Activated CD4-positive, alpha-beta memory T cell treated with anti-CD3 and anti-CD28 coated beads, Interleukin-2, amount 10 ng/mL, durations not matched to agents 7 days and 5 days (primary cell): ENCODE results near the gene GPC3. TPM values are rescaled to one million over a fixed set of nuclear protein-coding genes. Genes with fewer than 3 reads are reported as not detected.
"Not testable (repeated sequence)": the region's sequence is repeated elsewhere in the genome, so short reads cannot be mapped to it uniquely, and the experiment has no call there.

ENCODE experiments used
- CTCF ChIA-PET: fragments of 350-600 bp; sonication (Branson Sonifier 250); formaldehyde crosslinking; loops from one replicate; lab custom pipeline; 2021; ENCODE audit warnings: antibody characterized with exemption, inconsistent platforms; lab: Charles Lee
- POLR2A ChIA-PET: fragments of 350-600 bp; sonication (Branson Sonifier 250); formaldehyde crosslinking; loops from one replicate; lab custom pipeline; 2021; ENCODE audit warnings: antibody characterized with exemption; lab: Charles Lee
- DNase-seq: peaks from one replicate; pipeline ENCODE4 v3.0.0-alpha.2; 2020
- H3K27ac Mint-ChIP-seq: one replicate; pipeline ENCODE4 v1.8.0; 2021; ENCODE audit warnings: mild to moderate bottlenecking, mixed read lengths
- H3K27me3 Mint-ChIP-seq: one replicate; pipeline ENCODE4 v1.8.0; 2021; ENCODE audit warnings: mixed read lengths
- H3K36me3 Mint-ChIP-seq: one replicate; pipeline ENCODE4 v1.8.0; 2021; ENCODE audit warnings: low read depth, mixed read lengths
- H3K4me1 Mint-ChIP-seq: one replicate; pipeline ENCODE4 v1.8.0; 2021; ENCODE audit warnings: mixed read lengths
- H3K4me3 Mint-ChIP-seq: one replicate; pipeline ENCODE4 v1.8.0; 2021; ENCODE audit warnings: mild to moderate bottlenecking, mixed read lengths
- H3K9me3 Mint-ChIP-seq: one replicate; pipeline ENCODE4 v1.8.0; 2021; ENCODE audit warnings: mixed read lengths
- total RNA-seq, 2 experiments: library from RNA; stranded (reverse); gene quantifications; one replicate each; pipeline ENCODE4 v1.2.3, GENCODE V29; 2021

The GPC3 gene
- total RNA-seq, 2 experiments from 2014 or later, result 0.08 to 0.13 TPM

DNA sequence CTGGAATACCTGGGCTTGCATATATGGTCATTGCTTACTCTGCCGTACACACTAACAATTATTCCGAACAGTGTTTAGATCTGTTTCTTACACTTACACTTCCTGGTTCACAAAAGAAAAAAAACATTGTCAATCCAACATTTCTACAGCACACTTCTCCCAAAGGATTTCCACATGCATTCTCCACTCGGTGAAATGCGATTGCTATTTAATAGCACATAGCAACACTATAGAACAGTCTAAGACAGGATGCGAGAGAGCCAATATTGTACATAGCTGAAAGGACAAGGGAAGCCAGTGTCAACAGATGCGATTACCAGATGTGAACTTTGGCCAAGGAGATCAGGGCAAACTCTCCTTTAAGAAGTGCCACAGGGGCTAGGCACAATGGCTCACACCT lies 349.4 kb downstream of the GPC3 start:
- CTCF ChIA-PET, result no interaction called here
- DNase-seq, result no peak
- Mint-ChIP-seq H3K4me1 (no peaks in the 10 kb centered on the region), H3K4me3 (no peak overlapping the region), H3K9me3 (no peaks in the 10 kb centered on the region), H3K27ac (no peak overlapping the region), H3K27me3 (no peaks in the 10 kb centered on the region), H3K36me3 (no peaks in the 10 kb centered on the region)
- POLR2A ChIA-PET, result no interaction called here

DNA sequence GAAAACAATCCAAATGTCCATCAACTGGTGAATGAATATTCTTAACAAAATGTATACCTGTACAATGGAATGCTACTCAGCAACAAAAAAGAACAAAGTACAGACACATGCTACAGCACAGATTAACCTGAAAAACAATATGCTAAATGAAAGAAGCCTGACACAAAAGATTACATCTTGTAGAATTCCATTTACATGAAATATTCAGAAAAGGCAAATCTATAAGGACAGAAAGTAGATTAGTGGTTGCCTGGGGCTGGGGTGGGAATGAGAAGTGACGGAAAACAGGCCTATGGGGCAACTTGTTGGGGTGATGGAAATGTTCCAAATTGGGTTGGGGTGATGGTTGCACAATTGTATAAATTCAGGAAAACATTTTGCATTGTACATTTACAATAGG lies 351.0 kb downstream of the GPC3 start:
- Mint-ChIP-seq H3K9me3 (no peaks in the 10 kb centered on the region), H3K27me3 (no peaks in the 10 kb centered on the region), H3K27ac (no peak overlapping the region), H3K4me1 (no peaks in the 10 kb centered on the region), H3K36me3 (no peaks in the 10 kb centered on the region), H3K4me3 (no peak overlapping the region)
- CTCF ChIA-PET, result no interaction called here
- POLR2A ChIA-PET, result no interaction called here
- no peak for DNase-seq

DNA sequence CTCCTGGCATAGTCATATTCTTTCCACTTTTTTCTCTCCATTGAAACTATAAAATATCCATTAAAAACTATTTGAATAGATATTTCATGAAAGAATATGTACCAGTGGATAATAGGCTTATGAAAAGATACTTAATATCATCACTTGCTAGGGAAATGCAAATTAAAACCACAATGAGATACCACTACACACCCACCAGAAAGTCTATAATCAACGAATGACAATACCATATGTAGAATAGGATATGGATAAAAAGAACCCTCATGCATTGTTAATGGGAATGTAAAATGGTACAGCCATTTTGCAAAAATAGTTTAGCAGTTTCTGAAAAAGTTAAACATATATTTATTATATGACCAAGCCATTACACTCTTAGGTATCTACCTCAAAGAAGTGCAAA lies 351.4 kb downstream of the GPC3 start:
- POLR2A ChIA-PET, result no interaction called here
- Mint-ChIP-seq H3K36me3 (no peaks in the 10 kb centered on the region), H3K4me3 (no peak overlapping the region), H3K9me3 (no peaks in the 10 kb centered on the region), H3K27ac (no peak overlapping the region), H3K4me1 (no peaks in the 10 kb centered on the region), H3K27me3 (no peaks in the 10 kb centered on the region)
- CTCF ChIA-PET, result no interaction called here
- no peak for DNase-seq

DNA sequence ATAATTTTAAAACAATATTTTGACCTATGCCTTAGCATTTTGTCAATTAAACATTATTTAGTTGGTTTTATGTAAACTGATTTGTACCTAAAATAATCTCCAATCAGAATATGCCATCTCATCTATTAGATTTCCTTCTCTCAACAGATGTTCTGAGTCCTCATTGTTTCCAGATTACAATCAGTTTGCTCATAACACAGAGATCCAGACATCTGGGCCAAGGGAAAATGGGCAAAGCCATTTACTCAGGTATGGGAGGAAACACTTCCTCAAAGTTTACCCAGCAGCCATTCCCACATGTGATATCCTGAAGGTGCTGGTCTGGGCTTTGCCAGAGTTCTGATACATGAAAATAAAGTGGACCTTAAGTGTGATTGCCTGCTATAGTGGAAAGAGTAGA lies 352.2 kb downstream of the GPC3 start:
- Mint-ChIP-seq H3K4me3 (no peak overlapping the region), H3K9me3 (no peaks in the 10 kb centered on the region), H3K27me3 (no peaks in the 10 kb centered on the region), H3K27ac (no peak overlapping the region), H3K36me3 (no peaks in the 10 kb centered on the region), H3K4me1 (no peaks in the 10 kb centered on the region)
- POLR2A ChIA-PET, result no interaction called here
- CTCF ChIA-PET, result no interaction called here
- DNase-seq, result no peak

DNA sequence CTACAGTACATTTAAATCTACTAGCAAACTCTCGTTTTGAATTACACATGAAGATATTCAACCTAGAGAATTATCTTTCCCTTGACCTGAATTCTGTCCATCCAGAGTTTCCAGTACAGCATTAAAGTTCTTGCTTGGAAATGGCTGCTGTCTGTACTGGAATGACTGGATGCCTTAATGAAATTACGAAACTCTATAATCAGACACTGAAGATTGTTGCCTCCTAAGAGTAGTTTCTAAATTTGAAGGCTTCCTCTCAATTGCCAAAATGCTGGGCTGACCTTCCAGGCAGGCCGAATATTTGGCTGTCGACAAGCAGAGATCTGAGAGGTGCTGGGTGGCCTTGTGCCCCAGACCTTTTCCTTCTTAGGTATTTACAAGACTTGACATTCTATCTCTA lies 355.0 kb downstream of the GPC3 start:
- no peak overlapping the region for H3K27ac Mint-ChIP-seq
- POLR2A ChIA-PET, result no interaction called here
- no peaks in the 10 kb centered on the region for H3K36me3 Mint-ChIP-seq
- H3K27me3 Mint-ChIP-seq, result no peaks in the 10 kb centered on the region
- CTCF ChIA-PET, result no interaction called here
- no peaks in the 10 kb centered on the region for H3K9me3 Mint-ChIP-seq
- no peak overlapping the region for H3K4me3 Mint-ChIP-seq
- no peaks in the 10 kb centered on the region for H3K4me1 Mint-ChIP-seq
- no peak for DNase-seq

DNA sequence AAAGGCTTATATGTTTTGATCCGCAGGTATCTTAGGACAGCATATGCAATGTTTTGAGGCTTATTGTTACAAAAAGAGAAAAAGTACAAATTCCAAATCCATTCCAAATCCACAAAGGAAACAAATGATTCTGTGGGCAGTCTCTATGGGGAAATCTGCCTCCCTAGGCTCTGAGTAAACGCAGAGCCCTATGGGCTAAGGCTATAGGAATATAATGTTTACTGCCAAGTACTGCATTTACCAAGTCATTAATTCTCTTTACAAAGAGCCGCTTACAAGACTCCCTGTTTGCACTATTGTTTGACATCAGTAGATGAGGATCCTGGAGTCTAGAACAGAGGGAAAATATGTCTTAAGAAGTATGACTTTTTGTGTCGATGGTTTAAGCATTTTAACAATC lies 357.7 kb downstream of the GPC3 start:
- no peaks in the 10 kb centered on the region for H3K27me3 Mint-ChIP-seq
- no peaks in the 10 kb centered on the region for H3K36me3 Mint-ChIP-seq
- ChIA-PET POLR2A (no interaction called here), CTCF (no interaction called here)
- no peaks in the 10 kb centered on the region for H3K4me1 Mint-ChIP-seq
- H3K4me3 Mint-ChIP-seq, result no peak overlapping the region
- H3K27ac Mint-ChIP-seq, result no peak overlapping the region
- H3K9me3 Mint-ChIP-seq, result no peaks in the 10 kb centered on the region
- DNase-seq, result no peak

DNA sequence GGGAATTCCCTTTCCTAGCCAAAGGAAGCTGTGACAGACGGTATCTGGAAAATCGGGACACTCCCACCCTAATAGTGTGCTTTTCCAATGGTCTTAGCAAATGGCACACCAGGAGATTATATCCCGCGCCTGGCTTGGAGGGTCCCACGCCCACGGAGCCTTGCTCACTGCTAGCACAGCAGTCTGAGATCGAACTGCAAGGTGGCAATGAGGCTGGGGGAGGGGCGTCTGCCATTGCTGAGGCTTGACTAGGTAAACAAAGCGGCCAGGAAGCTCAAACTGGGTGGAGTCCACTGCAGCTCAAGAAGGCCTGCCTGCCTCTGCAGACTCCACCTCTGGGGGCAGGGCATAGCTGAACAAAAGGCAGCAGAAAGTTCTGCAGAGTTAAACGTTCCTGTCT lies 364.0 kb downstream of the GPC3 start:
- POLR2A ChIA-PET, H3K27ac Mint-ChIP-seq, H3K4me3 Mint-ChIP-seq, DNase-seq, CTCF ChIA-PET, H3K9me3 Mint-ChIP-seq, H3K27me3 Mint-ChIP-seq, H3K36me3 Mint-ChIP-seq, H3K4me1 Mint-ChIP-seq: not testable (repeated sequence)

DNA sequence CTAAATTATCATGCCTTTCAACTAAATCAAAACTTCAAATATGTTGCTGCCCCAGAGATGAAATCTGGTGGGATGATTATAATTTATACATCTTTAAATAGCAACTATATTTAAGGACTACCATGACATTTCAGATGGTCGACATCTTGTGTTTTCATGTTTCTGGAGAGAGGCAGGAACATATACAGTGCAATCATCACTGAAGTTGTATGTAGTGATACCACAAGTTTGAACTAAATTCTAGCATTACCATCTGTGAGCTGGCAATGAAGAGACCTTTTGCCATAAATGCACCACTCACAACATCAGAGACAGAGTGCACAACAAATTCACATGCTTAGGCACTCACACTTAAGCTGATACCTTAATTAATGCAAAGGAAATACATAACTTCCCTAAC lies 373.7 kb downstream of the GPC3 start:
- no peak overlapping the region for H3K27ac Mint-ChIP-seq
- ChIA-PET POLR2A (no interaction called here), CTCF (no interaction called here)
- H3K36me3 Mint-ChIP-seq, result no peaks in the 10 kb centered on the region
- H3K27me3 Mint-ChIP-seq, result no peaks in the 10 kb centered on the region
- no peaks in the 10 kb centered on the region for H3K9me3 Mint-ChIP-seq
- no peak for DNase-seq
- no peak overlapping the region for H3K4me3 Mint-ChIP-seq
- H3K4me1 Mint-ChIP-seq, result no peaks in the 10 kb centered on the region

DNA sequence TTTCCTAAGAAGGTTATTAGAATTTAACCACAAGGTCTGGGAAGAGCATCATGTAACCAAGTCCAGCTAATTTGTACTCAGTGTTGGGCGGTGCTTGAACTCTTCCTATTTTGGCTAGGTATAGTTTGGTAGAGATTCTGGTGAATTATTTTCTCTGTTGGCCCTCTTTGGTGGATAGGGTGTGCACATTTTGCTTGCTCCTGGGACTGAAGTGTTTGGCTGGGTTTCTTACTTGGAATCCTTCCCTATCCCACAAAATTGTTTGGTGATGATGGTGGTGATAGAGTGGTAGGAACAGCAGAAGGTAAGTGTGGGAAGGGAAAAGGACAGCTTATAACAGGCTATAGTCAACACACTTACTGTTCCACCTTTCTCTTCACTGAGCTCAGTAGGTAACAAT lies 375.3 kb downstream of the GPC3 start:
- DNase-seq, result no peak
- Mint-ChIP-seq H3K27ac (no peak overlapping the region), H3K36me3 (no peaks in the 10 kb centered on the region), H3K4me3 (no peak overlapping the region), H3K27me3 (no peaks in the 10 kb centered on the region), H3K4me1 (no peaks in the 10 kb centered on the region), H3K9me3 (no peaks in the 10 kb centered on the region)
- ChIA-PET POLR2A (no interaction called here), CTCF (no interaction called here)

DNA sequence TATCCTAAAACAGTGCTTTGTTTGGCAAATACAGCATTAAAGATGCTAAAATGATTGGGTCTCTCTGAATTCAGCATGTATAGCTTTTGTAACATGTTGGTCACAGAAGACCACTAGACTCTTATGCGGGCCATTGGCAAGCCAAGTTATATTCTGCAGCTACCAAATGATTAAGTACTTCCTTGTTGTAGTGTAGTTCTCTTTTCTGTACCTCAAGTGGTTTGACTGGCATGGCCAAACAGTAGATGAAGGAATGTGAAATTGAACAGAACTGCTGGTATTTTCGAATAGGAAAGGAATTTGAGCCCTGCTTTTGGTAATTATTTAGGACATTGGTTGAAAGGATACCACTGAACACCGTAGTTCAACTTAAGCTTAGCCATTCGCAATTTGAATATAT lies 376.2 kb downstream of the GPC3 start:
- Mint-ChIP-seq H3K36me3 (no peaks in the 10 kb centered on the region), H3K4me1 (no peaks in the 10 kb centered on the region), H3K27me3 (no peaks in the 10 kb centered on the region), H3K9me3 (no peaks in the 10 kb centered on the region), H3K27ac (no peak overlapping the region), H3K4me3 (no peak overlapping the region)
- ChIA-PET CTCF (no interaction called here), POLR2A (no interaction called here)
- DNase-seq, result no peak

DNA sequence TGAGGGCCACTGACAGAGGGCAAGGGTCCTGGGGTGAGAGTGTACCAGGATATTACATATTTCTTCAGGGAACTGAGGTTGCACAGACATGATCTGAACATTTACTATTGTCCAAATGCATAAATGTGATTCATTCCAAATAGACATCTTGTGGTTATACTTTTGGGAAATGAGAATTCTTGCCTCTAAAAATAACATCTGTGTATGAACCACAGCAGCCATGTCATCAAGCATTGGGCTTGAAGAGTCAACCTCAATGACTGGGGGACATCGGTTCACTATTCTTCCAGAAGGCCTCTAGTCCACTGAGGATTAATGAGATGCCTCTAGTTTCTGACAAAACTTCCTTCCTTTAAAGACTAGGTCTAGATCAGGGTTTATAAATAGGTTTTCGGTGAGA lies 377.0 kb downstream of the GPC3 start:
- Mint-ChIP-seq H3K27ac (no peak overlapping the region), H3K4me3 (no peak overlapping the region)
- POLR2A ChIA-PET, result no interaction called here

DNA sequence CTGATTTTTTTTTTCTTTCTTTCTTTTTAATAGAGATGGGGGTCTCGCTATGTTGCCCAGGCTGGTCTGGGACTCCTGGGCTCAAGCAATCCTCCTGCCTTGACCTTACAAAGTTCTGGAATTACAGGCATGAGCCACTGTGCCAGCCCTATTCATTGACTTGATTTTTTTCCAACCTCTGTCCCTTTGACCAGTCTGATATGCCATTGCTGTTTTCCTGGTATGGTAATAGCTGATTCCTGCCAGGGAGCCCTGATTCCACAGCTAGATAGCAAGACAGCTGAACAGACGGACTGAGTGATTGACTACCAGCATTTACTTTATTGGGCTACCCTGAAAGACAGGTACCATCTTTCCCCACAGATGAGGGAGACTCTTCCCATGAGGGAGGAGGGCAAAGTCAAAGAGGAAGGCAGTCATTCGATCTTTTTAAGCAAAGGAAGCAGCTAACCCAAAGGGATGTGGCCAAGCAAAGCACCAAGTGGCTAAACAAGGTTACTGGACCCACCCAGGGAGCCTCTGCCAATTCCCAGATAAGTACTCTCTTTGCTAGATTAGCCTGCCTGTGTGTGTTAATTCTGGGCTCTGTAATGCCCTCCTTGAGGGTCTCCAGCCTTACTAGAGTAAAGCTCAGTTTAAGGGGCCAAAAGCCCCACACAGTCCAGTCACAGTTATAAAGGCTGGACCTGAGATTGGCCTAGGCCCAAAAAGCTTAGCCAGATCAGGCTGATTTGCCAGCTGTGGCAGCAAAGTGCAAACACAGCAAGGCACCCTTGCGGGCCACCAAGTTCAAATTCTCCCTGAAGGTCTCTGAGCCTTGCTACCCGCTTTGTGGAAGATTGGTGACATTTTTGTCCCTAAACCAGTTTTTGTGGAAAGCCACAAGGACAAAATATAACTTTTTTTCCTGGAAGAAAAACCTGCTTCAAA lies 377.7 kb downstream of the GPC3 start:
- Mint-ChIP-seq H3K36me3 (no peaks in the 10 kb centered on the region), H3K27ac (no peak overlapping the region), H3K27me3 (no peaks in the 10 kb centered on the region), H3K9me3 (no peaks in the 10 kb centered on the region), H3K4me1 (no peaks in the 10 kb centered on the region), H3K4me3 (no peak overlapping the region)
- POLR2A ChIA-PET, result no interaction called here
- CTCF ChIA-PET, result no interaction called here
- no peak for DNase-seq

More for the DNA sequence above, 377.0 kb downstream of the GPC3 start:
- Mint-ChIP-seq H3K36me3 (no peaks in the 10 kb centered on the region), H3K4me1 (no peaks in the 10 kb centered on the region), H3K9me3 (no peaks in the 10 kb centered on the region), H3K27me3 (no peaks in the 10 kb centered on the region)
- CTCF ChIA-PET, result no interaction called here
- DNase-seq, result no peak

DNA sequence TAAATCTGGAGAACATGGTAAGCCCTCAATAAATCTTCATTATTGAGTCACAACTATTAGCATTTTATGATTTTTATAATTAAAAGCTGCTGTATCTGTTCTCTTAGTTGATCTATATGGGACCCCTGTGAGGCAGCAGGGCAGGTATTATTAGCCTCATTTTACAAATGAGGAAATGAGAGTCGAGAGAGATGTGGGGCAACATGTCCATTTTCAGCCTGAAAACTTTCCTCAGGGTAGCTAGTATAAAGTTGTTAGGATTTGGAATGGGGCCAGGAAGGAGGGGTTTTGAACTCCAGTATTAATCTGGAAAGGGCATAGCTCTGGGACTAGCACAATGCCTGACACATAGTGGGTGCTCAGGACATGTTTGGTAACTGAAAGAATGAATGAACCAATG lies 378.4 kb downstream of the GPC3 start:
- DNase-seq, result no peak
- CTCF ChIA-PET, result no interaction called here
- H3K27ac Mint-ChIP-seq, result no peak overlapping the region
- no peaks in the 10 kb centered on the region for H3K9me3 Mint-ChIP-seq
- H3K27me3 Mint-ChIP-seq, result no peaks in the 10 kb centered on the region
- POLR2A ChIA-PET, result no interaction called here
- H3K36me3 Mint-ChIP-seq, result no peaks in the 10 kb centered on the region
- no peak overlapping the region for H3K4me3 Mint-ChIP-seq
- H3K4me1 Mint-ChIP-seq, result no peaks in the 10 kb centered on the region

DNA sequence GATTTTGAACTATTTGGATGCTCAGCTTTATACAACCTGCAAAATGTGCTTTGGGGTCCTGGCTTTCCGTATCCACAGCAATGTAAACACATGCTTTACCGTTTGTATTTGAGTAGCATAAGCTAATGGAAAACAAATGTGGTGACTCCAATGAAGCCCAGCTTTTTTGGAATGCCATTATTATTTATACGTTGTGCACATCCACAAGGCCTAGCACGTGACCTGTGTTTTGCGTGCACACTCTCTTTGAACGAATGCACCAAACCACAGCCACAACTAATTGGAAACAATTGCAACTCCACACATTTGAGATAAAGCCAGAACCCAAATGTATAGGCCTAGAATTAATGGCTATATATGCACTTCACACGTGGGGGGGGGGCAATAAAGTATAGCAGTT lies 380.6 kb downstream of the GPC3 start:
- CTCF ChIA-PET, result no interaction called here
- Mint-ChIP-seq H3K4me1 (no peaks in the 10 kb centered on the region), H3K27ac (no peak overlapping the region), H3K4me3 (no peak overlapping the region), H3K9me3 (no peaks in the 10 kb centered on the region), H3K36me3 (no peaks in the 10 kb centered on the region), H3K27me3 (peaks cover 1% of the 10 kb centered on the region)
- POLR2A ChIA-PET, result interaction anchor here (0.6 kb wide), 1 partner anchor 1545 kb away, joined by 3 read pairs; no protein-coding TSS in a partner anchor
- DNase-seq, result no peak
